ENCODE measurements around the gene DIP2A.
"Not testable (repeated sequence)": the region's sequence is repeated elsewhere in the genome, so short reads cannot be mapped to it uniquely, and the experiment has no call there.

The DIP2A gene

DNA sequence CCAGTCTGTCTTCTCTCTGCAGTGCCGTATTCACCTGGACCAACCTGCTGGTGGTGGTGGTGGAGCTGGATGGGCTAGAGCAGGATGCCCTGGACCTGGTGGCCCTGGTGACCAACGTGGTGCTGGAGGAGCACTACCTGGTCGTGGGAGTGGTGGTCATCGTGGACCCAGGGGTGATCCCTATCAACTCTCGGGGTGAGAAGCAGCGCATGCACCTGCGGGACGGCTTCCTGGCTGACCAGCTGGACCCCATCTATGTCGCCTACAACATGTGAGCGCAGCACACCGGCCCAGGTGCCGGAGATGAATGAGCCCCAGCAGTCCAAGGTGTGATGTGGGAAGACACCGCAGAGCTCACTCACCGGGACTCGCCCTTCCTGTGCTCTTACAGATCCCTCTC is 108.7 kb downstream of the DIP2A start:
- DNase-seq (ENCODE audit: low read depth), result no peak
- TF ChIP-seq, protein P1, sequence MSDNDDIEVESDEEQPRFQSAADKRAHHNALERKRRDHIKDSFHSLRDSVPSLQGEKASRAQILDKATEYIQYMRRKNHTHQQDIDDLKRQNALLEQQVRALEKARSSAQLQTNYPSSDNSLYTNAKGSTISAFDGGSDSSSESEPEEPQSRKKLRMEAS (IDR thresholded peaks at IDR 0.05; ENCODE audit: low read depth, low read length), result no peak
- TF ChIP-seq, protein P2, sequence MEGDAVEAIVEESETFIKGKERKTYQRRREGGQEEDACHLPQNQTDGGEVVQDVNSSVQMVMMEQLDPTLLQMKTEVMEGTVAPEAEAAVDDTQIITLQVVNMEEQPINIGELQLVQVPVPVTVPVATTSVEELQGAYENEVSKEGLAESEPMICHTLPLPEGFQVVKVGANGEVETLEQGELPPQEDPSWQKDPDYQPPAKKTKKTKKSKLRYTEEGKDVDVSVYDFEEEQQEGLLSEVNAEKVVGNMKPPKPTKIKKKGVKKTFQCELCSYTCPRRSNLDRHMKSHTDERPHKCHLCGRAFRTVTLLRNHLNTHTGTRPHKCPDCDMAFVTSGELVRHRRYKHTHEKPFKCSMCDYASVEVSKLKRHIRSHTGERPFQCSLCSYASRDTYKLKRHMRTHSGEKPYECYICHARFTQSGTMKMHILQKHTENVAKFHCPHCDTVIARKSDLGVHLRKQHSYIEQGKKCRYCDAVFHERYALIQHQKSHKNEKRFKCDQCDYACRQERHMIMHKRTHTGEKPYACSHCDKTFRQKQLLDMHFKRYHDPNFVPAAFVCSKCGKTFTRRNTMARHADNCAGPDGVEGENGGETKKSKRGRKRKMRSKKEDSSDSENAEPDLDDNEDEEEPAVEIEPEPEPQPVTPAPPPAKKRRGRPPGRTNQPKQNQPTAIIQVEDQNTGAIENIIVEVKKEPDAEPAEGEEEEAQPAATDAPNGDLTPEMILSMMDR (IDR thresholded peaks at IDR 0.05; ENCODE audit: low read depth, low read length), result no peak
- TF ChIP-seq POLR2A (IDR thresholded peaks at IDR 0.05; ENCODE audit: extremely low read depth, insufficient read length) (no peak), MYC (IDR thresholded peaks at IDR 0.05; ENCODE audit: low read depth, low read length) (no peak)
- H3K4me3 ChIP-seq (ENCODE audit: low read depth, low read length), result no peak overlapping the region

DNA sequence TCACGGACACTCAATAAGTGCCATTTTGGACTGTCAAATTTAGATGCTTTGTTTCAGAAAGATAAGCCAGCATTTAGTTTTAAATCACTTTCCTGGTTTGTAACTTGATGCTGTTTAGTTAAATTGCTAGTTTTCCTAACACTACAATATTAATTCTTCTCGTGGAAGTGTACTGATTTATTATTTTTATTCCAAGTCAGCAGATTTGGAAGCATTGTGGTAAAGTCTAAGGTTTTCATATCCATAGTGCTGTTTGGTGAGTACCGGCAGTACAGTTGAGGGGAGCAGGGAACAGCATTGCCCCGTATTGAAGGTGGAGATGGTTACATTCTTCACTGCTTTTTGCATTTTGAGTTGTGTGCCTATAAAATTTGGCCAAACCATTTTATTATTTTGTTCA is 109.9 kb downstream of the DIP2A start:
- TF ChIP-seq MYC (IDR thresholded peaks at IDR 0.05; ENCODE audit: low read depth, low read length) (no peak), POLR2A (IDR thresholded peaks at IDR 0.05; ENCODE audit: extremely low read depth, insufficient read length) (no peak)
- TF ChIP-seq, protein P1 (IDR thresholded peaks at IDR 0.05; ENCODE audit: low read depth, low read length), result no peak
- TF ChIP-seq, protein P2 (IDR thresholded peaks at IDR 0.05; ENCODE audit: low read depth, low read length), result no peak
- DNase-seq (ENCODE audit: low read depth), result no peak
- H3K4me3 ChIP-seq (ENCODE audit: low read depth, low read length), result no peak overlapping the region

DNA sequence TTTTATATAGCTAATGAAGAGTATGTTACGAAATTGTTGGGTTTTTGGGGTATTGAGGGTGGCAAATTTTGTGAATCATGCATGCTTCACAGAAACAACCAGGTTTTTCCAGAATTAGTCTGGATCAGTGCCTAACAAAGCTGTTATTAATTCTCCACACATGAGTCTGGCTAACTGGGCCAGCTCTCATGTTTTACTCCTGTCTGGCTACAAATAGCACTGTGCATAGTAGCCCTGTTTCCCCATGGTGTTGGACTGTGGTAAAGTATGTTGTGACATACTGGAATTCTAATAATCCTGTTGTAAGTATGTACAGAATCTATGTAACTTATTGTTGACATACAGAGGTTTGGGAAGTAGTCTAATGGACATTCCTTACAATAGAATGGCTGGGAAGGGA is 110.4 kb downstream of the DIP2A start:
- H3K4me3 ChIP-seq (ENCODE audit: low read depth, low read length), result no peak overlapping the region
- DNase-seq (ENCODE audit: low read depth), result no peak
- TF ChIP-seq POLR2A (IDR thresholded peaks at IDR 0.05; ENCODE audit: extremely low read depth, insufficient read length) (no peak), MYC (IDR thresholded peaks at IDR 0.05; ENCODE audit: low read depth, low read length) (no peak)
- TF ChIP-seq, protein P1 (IDR thresholded peaks at IDR 0.05; ENCODE audit: low read depth, low read length), result no peak
- TF ChIP-seq, protein P2 (IDR thresholded peaks at IDR 0.05; ENCODE audit: low read depth, low read length), result no peak

DNA sequence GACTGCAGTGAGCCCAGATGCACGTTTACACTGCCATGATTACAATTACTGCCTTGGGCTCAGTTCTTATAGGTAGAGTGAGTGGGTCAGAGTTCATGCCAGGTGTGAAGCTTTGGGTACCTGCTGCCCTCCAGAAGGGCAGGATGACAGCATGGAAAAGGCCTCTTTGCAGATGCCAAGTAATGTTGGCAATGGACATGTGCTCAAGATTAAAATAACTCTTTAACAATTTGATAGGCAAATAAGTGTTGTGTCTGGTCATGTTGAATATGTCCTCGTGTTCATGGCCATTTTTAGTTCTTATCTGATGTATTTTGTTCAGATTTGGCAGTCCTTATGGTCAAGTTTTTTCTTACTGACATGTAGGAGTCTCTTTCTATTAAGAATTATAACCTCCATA is 111.4 kb downstream of the DIP2A start:
- no peak for DNase-seq (ENCODE audit: low read depth)
- TF ChIP-seq, protein P1 (IDR thresholded peaks at IDR 0.05; ENCODE audit: low read depth, low read length), result no peak
- TF ChIP-seq MYC (IDR thresholded peaks at IDR 0.05; ENCODE audit: low read depth, low read length), result no peak
- TF ChIP-seq, protein P2 (IDR thresholded peaks at IDR 0.05; ENCODE audit: low read depth, low read length), result no peak
- no peak for TF ChIP-seq POLR2A (IDR thresholded peaks at IDR 0.05; ENCODE audit: extremely low read depth, insufficient read length)

DNA sequence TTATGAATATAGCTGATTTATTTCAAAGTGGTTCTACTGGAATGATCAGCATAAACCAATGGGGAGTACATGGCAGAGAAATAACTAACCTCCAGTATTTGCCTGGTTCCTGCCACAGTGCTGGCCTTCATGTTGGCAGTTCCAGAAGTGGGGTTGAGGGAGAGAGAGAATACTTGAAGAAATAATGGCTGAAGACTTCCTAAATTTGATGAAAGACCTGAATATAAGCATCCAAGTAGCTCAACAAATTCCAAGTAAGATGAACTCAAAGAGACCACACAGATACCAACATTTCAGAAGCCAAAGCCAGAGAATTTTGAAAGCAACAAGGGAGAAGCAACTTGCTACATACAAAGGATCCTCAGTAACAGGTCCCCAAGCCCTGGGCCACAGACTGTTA is 111.9 kb downstream of the DIP2A start:
- DNase-seq (ENCODE audit: low read depth), result no peak
- TF ChIP-seq, protein P1 (IDR thresholded peaks at IDR 0.05; ENCODE audit: low read depth, low read length), result no peak
- TF ChIP-seq MYC (IDR thresholded peaks at IDR 0.05; ENCODE audit: low read depth, low read length), result no peak
- TF ChIP-seq POLR2A (IDR thresholded peaks at IDR 0.05; ENCODE audit: extremely low read depth, insufficient read length), result no peak
- TF ChIP-seq, protein P2 (IDR thresholded peaks at IDR 0.05; ENCODE audit: low read depth, low read length), result no peak
- no peak overlapping the region for H3K4me3 ChIP-seq (ENCODE audit: low read depth, low read length)

More for the DNA sequence above, 111.4 kb downstream of the DIP2A start:
- no peak overlapping the region for H3K4me3 ChIP-seq (ENCODE audit: low read depth, low read length)

DNA sequence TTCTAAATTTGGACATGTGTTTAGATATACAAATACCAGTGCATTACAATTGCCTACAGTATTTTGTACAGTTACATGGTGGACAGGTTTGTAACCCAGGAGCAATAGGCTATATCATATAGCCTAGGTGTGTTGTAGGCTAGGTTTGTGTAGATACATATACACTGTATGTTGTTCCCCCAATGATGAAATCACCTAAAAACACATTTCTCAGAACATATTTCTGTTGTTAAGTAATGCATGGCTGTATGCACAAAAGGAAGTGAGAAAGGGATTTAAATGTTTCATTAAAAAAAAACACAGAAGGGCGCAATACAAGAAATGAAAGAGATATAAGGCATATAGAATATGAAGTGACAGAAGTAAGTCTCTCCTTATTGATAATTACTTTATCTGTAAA is 114.2 kb downstream of the DIP2A start:
- no peak for DNase-seq (ENCODE audit: low read depth)
- TF ChIP-seq, protein P1 (IDR thresholded peaks at IDR 0.05; ENCODE audit: low read depth, low read length), result no peak
- no peak for TF ChIP-seq POLR2A (IDR thresholded peaks at IDR 0.05; ENCODE audit: extremely low read depth, insufficient read length)
- TF ChIP-seq, protein P2 (IDR thresholded peaks at IDR 0.05; ENCODE audit: low read depth, low read length), result no peak
- TF ChIP-seq MYC (IDR thresholded peaks at IDR 0.05; ENCODE audit: low read depth, low read length), result no peak
- no peak overlapping the region for H3K4me3 ChIP-seq (ENCODE audit: low read depth, low read length)

DNA sequence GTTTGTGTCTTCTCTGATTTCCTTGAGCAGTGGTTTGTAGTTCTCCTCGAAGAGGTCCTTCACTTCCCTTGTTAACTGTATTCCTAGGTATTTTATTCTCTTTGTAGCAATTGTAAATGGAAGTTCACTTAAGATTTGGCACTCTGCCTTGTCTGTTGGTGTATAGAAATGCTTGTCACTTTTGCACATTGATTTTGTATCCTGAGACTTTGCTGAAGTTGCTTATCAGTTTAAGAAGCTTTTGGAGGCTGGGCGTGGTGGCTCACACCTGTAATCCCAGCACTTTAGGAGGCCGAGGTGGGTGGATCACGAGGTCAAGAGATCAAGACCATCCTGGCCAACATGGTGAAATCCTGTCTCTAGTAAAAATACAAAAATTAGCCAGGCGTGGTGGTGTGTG is 119.1 kb downstream of the DIP2A start:
- H3K4me3 ChIP-seq (ENCODE audit: low read depth, low read length); DNase-seq (ENCODE audit: low read depth): not testable (repeated sequence)

DNA sequence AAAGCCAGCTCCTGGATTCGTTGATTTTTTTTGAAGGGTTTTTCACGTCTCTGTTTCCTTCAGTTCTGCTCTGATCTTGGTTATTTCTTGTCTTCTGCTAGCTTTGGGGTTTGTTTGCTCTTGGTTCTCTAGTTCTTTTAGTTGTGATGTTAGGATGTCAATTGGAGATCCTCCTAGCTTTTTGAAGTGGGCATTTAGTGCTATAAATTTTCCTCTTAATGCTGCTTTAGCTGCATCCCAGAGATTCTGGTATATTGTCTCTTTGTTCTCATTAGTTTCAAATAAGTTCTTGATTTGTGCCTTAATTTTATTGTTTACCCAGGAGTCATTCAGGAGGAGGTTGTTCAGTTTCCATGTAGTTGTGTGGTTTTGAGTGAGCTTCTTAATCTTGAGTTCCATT is 120.7 kb downstream of the DIP2A start:
- not testable (repeated sequence) for DNase-seq (ENCODE audit: low read depth); H3K4me3 ChIP-seq (ENCODE audit: low read depth, low read length)

Data from NB4 (cell line).